KOPT-K1 (cell line): ENCODE data around the gene SERINC5.
A peak's percentile ranks its signal among the peaks of the same experiment; 100 is the strongest.
"Not testable (repeated sequence)": the region's sequence is repeated elsewhere in the genome, so short reads cannot be mapped to it uniquely, and the experiment has no call there.

ENCODE experiments used
- H3K27ac ChIP-seq: fragments of 200-600 bp; sonication (generic); 2 replicates; pipeline ENCODE4 v1.5.1; 2016; ENCODE audit warnings: antibody characterized with exemption, mild to moderate bottlenecking, low read depth, low read length; ENCODE audit not compliant: poor library complexity, severe bottlenecking
- H3K36me3 ChIP-seq: fragments of 200-600 bp; sonication (generic); 2 replicates; pipeline ENCODE4 v1.5.1; 2017; ENCODE audit warnings: antibody characterized with exemption, mild to moderate bottlenecking, low read length, moderate library complexity; ENCODE audit not compliant: insufficient read depth
- H3K9me3 ChIP-seq: fragments of 200-600 bp; sonication (generic); 2 replicates; pipeline ENCODE4 v1.5.1; 2017; ENCODE audit warnings: antibody characterized with exemption, low read length, mild to moderate bottlenecking; ENCODE audit not compliant: insufficient read depth, poor library complexity, severe bottlenecking

SERINC5 gene

DNA sequence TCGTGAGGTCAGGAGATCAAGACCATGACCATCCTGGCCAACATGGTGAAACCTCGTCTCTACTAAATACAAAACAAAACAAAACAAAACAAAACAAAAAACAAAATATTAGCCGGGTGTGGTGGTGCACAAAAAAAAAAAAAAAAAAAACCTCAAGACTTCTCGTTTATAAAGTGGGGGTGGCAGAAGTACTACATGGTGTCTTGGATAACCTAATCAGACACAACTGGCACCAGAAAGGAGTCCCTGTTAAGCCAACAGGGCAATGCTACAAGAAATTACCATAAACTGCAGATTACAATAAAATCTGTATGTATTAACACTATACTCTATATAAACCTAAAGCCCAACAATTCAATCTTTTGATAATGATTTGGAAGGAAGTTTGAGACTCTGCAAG is 50.0 kb downstream of the SERINC5 start:
- H3K36me3 ChIP-seq = peaks cover 45% of the 10 kb centered on the region
- no peaks in the 10 kb centered on the region for H3K9me3 ChIP-seq
- peak overlapping the region; percentile 93 for H3K27ac ChIP-seq

DNA sequence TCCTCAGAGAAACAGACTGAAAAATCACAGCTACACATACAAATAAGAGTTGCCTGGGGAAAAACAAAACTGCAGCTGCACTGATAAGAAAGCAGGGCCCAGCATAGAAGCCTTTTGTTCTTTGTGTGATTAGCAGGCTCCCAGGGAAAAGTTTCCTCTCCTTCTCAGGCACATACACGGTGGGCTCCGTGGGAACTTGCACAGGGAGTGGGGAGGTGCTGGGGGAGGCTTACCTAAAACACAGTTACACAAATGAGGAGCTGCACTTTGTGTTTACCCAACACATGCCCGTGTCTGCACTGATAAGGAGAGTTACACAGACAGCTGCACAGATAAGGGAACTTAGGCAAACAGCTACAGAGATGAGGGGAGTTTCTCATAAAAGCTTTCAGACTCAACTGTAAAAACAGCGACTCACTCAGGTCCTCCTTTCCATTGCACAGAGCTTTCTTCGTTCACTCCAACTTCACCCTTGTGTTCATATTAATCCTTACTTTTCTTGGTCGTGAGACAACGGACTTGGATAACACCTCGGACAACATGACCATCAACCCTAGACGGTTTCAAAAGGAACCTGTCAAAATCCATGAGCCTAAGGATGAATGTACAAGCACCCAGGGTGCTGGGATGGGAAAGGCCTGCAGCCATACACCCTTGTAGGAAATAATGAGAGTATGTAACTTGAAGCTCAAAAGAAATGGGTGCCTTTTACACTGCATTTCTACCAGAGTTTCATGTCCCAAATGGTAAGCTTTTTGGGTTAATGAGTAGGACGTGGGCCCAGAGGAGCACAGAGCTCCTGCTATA is 50.8 kb downstream of the SERINC5 start:
- Histone ChIP-seq H3K27ac (peak overlapping the region; percentile 93), H3K36me3 (peaks cover 50% of the 10 kb centered on the region)

DNA sequence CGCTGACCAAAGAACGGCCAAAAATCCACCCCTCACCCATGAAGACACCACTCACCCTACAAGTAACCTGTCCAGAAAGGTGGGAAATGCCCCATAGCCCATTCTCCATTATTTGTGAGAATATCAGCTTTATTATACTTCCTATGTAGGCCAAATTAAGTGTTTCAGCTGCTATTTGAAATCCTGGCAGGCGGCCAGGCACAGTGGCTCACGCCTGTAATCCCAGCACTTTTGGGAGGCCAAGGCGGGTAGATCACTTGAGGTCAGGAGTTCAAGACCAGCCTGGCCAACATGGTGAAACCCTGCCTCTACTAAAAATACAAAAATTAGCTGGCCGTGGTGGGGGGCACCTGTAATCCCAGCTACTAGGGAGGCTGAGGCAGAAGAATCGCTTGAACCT is 54.1 kb downstream of the SERINC5 start:
- H3K9me3 ChIP-seq = not testable (repeated sequence)
- peaks cover 70% of the 10 kb centered on the region for H3K36me3 ChIP-seq
- H3K27ac ChIP-seq = peak overlapping the region; percentile 51

More for the DNA sequence above, 50.8 kb downstream of the SERINC5 start:
- no peaks in the 10 kb centered on the region for H3K9me3 ChIP-seq

DNA sequence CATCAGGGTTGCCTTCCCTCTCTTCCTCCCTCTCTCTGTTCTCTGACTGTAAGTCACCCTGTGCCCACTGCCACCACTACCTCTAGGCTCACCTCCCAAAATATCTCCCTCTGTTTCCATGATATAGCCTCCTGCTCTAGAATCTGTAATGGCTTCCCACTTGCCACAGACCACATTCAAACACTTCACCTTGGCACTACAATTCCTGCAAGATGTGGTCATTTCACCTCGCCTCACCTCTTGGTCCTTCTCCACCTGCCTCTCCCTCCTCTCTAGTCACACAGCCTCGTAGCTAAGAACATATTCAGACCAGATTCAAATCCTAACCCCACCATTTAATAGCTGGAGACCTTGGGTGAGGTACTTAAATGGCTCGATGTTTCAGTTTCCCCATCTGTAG is 56.9 kb downstream of the SERINC5 start:
- no peaks in the 10 kb centered on the region for H3K9me3 ChIP-seq
- peaks cover 83% of the 10 kb centered on the region for H3K36me3 ChIP-seq
- H3K27ac ChIP-seq = peak overlapping the region; percentile 69

DNA sequence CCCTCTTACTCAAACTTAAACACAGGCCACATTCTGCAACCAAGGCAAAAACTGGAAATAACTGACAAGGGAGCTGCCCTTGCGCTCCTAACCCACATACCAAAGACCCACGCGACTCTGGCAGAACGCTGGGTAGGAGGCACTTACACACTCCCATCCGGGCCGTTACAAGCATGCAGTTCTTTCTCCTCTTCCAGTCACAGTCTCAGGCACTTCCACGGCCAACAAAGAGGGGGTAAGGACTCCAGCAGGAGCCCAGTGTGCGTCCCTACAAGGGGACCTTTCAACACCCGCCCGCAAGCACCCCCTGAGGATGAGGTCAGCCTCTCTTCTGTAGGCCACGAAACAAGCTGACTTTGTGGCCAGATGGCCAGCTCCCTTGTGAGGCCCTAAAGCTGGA is 57.4 kb downstream of the SERINC5 start:
- Histone ChIP-seq H3K36me3 (peaks cover 78% of the 10 kb centered on the region), H3K27ac (peak overlapping the region; percentile 69), H3K9me3 (no peaks in the 10 kb centered on the region)

DNA sequence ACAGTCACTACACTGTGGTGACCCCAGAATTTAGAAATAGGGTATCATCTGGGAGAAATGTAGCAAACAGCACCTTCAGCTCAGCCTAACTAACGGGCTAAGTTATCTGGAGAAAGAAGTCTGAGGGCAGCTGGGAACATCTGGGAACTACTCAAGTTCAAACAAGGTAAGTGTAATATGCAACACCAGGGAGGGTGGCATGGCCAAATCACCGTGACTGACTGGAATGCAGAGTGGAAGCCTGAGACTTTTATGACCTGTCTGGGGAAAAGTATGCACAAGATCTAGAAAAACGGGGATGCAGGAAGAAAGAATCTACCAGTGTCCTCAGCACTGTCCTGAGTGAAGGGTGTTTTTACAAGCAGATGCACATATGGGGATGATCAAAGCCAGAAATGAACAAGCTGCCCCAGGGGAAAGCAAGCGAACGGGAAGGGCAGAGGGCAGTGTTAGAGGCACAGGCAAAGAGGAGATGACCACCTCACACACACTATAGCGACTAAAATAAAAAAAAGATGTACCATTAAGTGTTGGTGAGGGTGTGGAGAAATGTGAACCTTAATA is 59.9 kb downstream of the SERINC5 start:
- Histone ChIP-seq H3K9me3 (no peaks in the 10 kb centered on the region), H3K27ac (peak overlapping the region; percentile 97), H3K36me3 (peaks cover 57% of the 10 kb centered on the region)

DNA sequence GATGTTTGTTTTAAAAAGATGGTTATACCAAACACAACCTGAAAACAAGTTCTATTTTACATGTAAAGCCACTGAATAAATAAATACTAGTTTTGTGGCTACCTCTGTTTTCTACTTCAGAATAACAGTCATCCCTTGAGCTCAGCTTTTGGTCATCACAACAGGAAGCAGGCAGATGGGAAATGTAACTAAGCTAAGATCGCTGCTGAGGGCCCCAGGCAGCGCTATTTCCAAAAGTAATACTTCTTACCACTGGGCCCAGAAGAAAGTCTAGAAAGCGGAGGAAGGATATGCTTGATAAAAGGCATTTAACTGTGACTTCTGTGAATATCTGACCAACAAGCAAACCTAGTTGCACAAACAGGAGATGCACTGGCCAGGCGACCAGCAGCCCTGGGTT is 61.4 kb downstream of the SERINC5 start:
- Histone ChIP-seq H3K9me3 (no peaks in the 10 kb centered on the region), H3K36me3 (peaks cover 45% of the 10 kb centered on the region), H3K27ac (peak overlapping the region; percentile 97)

DNA sequence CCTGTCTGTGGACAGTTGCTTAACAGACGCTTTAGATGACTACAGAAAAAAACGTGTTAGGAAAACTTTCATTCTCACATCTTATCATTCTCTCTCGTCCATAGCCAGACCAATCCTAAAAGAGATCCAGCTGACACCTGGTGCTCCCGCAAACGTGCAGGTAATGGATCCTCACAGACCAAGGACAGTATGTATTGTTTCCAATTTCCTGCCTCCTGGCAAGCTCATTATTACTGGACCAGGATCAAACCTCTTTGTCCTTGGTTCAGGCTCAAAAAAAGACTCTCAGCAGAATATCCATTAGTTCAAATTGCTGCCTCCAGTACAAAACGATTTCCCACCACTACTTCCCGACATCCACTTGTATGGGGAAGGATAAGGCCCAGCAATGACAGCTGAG is 62.4 kb downstream of the SERINC5 start:
- peak overlapping the region; percentile 97 for H3K27ac ChIP-seq

DNA sequence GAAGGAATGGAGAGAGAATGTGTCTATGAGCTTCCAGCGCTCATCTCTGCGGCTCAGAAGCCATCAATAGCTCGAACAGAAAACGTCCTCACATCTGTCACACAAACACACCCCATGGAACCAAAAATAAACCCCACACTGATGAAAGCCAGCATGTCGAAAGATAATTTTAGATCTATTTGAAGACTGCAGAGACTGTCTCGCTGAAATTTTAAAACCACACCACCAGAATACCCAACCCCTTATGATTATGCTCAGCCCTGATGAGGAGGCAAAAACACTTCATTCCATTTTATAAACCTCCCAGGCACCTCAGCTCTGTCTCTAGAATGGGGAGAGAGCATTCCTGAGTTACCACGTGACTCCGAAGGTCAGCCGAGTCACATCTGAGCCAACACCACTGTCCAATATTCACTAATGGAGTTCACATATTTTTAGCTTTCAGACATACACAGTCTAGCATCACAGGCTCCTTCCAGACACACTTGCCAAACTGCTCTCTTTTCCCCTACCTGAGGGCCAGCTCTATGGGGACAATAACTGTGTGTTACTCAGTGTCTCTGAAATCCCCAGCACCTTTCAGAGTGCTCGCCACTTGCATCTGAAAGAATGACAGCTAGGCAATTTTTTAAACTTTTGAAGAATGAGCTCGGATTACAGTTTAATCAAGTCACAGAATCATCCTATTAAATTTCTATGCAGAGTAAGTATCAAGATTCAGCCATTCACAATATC is 63.2 kb downstream of the SERINC5 start:
- Histone ChIP-seq H3K27ac (peak overlapping the region; percentile 97), H3K9me3 (no peaks in the 10 kb centered on the region), H3K36me3 (peaks cover 27% of the 10 kb centered on the region)

More for the DNA sequence above, 62.4 kb downstream of the SERINC5 start:
- H3K36me3 ChIP-seq = peaks cover 34% of the 10 kb centered on the region
- H3K9me3 ChIP-seq = no peaks in the 10 kb centered on the region

DNA sequence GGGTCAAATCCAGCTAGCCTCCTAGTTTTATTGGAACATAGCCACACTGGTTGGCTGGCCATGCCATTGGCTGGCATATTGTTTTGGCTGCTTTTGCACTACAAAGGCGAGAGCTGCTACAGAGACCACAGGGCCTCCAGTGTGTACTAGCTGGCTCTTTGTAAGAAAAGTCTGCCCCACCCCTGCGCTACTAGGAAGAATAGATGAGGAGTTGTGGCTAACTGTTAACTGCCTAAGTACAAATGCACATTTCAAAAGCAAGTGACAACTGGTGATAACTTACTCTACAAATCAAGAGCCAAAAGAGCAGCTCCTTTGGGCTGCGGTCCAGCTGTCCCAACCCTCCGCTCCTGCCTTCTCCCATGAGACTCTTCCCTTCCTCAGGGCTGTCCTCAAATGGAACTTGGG is 63.9 kb downstream of the SERINC5 start:
- Histone ChIP-seq H3K27ac (peak overlapping the region; percentile 97), H3K36me3 (peaks cover 20% of the 10 kb centered on the region), H3K9me3 (no peaks in the 10 kb centered on the region)

DNA sequence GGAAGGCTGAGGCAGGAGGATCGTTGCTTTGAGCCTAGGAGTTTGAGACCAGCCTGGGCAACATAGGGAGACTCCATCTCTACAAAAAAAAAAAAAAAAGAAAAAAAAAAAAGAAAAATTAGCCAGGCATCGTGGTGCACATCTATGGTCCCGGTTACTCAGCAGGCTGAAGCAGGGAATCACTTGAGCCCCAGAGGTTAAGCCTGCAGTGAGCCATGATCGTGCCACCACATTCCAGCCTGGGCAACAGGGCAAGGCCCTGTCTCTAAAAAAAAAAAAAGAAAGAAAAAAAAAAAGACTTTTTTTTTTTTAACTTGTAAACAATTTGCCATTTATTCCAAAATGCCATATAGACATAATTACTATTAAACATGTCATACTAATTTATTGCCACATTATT is 64.5 kb downstream of the SERINC5 start:
- Histone ChIP-seq H3K9me3 (no peaks in the 10 kb centered on the region), H3K36me3 (peaks cover 20% of the 10 kb centered on the region), H3K27ac (peak overlapping the region; percentile 97)

DNA sequence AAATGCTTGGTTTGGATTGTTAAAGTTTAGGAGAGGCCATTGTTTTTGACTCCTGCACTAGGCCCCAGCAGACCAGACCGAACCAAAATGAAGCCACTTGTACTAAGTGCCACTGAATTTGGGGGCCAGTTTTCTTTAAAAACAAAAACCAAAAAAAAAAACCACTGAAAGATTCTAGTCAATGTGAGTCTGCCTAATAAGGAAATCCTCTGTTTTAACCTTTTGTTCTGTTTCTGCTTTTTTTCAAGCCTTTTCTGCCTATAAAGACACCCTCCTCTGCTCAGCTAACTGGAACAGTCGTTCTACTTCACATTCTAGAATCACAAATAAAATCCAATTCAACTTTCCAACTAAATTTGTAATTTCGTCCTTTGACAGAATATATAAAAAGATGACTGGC is 64.9 kb downstream of the SERINC5 start:
- Histone ChIP-seq H3K27ac (peak overlapping the region; percentile 97), H3K36me3 (peaks cover 19% of the 10 kb centered on the region), H3K9me3 (no peaks in the 10 kb centered on the region)

DNA sequence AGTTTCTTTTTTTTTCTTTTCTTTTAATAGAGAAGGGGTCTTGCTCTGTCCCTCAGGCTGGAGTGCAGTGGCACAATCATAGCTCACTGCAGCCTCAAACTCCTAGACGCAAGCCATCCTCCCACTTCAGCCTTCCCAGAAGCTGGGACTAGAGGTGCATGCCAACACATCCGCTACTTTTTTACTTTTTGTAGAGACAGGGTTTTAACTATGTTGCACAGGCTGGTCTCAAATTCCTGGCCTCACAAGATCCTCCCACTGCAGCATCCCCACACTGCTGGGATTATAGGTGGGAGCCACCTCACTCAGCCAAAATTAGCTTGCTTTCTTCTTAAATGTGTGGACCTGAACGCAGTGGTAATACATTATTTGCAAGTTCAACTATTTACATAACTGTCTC is 66.1 kb downstream of the SERINC5 start:
- no peaks in the 10 kb centered on the region for H3K9me3 ChIP-seq
- H3K36me3 ChIP-seq = peaks cover 11% of the 10 kb centered on the region; the same call in 1 of the 2 replicates
- H3K27ac ChIP-seq = peak overlapping the region; percentile 97

DNA sequence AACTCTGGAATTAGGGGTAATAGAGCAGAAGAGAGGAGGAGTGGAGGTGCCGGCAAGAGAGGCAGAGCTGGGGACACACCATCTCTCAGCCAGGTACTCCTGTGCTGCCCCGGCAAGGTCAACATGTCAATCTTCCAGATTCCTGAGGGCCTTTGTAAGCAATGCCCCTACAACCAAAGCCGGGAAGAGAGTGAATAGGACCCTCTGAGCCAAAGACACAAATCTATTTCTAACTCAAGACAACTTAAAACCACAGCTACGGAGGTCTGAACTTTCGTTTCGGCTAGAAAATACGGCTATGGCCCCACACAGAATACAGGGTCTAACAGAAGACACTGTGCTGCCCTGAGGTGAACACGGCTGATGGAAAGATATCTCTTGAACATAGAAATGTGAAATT is 66.6 kb downstream of the SERINC5 start:
- Histone ChIP-seq H3K9me3 (no peaks in the 10 kb centered on the region), H3K36me3 (peaks cover 8% of the 10 kb centered on the region; the same call in 1 of the 2 replicates), H3K27ac (peak overlapping the region; percentile 97)

DNA sequence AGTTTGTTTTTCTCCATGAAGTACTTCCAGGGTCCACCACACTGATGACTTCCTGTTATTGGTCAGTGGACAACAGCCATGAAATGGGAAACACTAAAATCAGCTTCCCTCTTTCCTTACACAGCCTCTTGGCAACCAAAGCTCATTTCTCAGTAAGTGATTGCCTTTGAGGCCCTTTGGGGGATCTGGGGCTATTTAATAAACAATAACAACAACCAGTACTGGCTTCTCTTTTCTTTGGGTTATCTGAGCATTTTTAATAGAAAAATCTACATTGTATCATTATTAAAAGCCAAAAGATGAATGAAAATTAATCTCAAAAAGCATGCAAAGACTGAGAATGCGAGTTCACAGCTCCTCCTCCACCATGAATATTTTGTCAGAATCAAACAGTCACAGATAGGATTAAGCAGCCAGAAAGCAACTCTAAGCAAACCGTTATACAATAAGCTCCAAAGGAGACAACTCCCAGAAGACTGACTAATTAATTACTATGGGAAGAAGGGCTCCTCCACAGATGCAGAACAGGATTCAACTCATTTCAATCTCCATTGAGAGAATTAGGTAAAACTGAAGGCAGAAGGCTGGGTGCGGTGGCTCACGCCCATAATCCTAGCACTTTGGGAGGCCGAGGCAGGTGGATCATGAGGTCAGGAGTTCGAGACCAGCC is 68.3 kb downstream of the SERINC5 start:
- Histone ChIP-seq H3K36me3 (peaks cover 8% of the 10 kb centered on the region; the same call in 1 of the 2 replicates), H3K9me3 (no peaks in the 10 kb centered on the region), H3K27ac (peak overlapping the region; percentile 97)
